ENCODE data around the gene SLC25A25.
"Not testable (repeated sequence)": the region's sequence is repeated elsewhere in the genome, so short reads cannot be mapped to it uniquely, and the experiment has no call there.

Gene SLC25A25

DNA sequence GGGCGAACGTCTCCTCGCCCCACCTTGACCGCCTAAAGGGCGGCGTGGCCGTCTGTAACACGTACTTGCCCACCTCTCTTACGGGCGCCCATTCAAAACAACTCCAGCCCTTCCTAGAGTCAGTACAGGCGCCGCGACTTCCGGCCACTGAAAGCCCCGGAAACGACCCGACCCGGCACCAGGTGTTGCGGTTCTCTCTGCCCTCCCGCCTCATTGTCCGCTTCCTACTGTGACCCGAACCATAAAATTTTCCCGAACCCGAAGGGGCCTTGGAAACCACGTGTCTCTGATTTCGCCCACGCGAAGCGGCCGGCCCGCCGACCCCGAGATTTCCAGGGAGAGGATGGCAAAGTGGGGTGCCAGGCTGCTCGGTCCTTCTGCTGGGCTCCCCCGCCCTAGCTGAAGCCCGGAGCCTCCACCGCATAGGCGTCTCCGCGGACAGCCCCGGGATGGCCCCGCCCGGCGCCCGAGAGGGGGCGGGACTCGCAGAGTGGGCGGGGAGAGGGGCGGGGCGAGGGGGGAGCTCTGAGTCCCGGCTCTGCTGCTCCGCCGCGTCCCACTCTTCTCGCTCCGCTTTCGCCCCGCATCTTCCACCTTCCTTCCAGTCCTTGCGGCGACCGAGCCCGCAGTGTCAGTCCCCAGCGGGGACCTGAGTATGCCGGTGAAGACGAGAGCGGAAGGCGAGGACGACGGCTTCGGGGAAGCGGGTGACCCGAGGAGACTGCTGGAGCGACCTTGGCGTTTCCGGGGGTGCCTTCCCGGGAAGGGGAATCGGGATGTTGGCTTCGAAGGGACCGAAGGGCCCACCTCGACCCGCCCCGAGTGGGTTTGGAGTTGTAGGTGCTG is 60.2 kb downstream of the SLC25A25 start:
- DNase-seq, result peak; percentile 91

DNA sequence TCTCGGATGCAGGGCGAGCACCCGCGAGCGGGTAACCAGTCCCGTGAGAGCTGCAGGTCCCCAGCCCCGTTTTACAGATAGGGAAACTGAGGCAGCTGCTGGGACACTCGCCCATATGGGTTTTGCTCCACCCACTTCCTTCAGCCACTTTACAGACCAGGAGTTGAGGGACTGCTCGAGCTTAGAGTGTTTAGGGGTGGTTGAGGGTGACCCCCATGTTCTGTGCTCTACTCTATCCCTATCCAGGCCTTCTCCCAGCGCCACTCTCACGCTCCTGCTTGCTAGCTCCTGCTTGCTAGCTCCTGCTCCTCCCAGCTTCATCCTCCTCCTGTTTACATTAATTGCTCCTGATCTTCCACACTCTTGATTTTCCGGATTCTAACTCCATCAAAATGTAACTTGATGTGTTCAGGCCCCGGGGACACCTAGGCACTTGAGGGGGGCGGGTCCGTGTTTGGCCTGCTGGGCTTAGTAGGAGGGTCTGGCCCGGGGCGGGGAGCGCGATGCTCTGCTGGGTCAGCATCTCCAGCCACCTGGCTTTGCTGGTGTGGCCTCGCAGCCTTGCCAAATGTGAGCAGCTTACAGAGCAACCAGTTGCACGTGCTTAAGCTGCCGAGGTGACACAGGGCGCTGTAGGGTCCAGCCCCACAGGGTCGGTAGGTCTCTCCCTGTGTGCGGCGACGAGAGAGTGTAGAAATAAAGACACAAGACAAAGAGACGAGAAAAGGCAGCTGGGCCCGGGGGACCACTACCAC is 61.0 kb downstream of the SLC25A25 start:
- no peak for DNase-seq

GRCh38 chr9:128129976-128130590 is 62.1 kb downstream of the SLC25A25 start:
- peak; percentile 68 for DNase-seq

- DNase-seq, result not testable (repeated sequence)
These were observed 62.6 kb downstream of the SLC25A25 start for GRCh38 chr9:128130651-128131050.

- DNase-seq, result not testable (repeated sequence)
These were observed 63.3 kb downstream of the SLC25A25 start for GRCh38 chr9:128131346-128131745.

- DNase-seq, result not testable (repeated sequence)
These were observed 64.1 kb downstream of the SLC25A25 start for GRCh38 chr9:128132139-128132538.

DNA sequence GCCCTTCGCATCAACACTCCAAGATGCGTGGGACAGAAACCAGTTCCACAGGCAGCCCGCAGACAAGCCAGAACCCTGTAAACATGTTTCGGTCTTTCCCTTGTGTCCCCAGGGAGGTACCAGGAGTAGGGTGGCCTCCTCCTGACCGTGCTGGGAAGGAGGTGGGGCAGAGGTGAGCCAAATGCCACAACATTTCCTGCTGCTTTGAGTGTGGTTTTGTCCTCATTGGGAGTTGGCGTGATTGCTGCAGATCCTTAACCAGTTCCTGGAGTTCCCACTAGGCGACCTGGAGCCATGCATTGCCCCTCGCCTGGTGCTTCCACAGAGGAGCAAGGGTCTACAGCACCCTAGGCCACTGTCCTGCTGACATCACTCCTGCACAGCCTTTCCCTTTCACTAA is 67.5 kb downstream of the SLC25A25 start:
- DNase-seq, result not testable (repeated sequence)

GRCh38 chr9:128136816-128137793 is 69.1 kb downstream of the SLC25A25 start:
- DNase-seq, result no peak

- DNase-seq, result no peak
These were observed 70.0 kb downstream of the SLC25A25 start for GRCh38 chr9:128138001-128138400.

DNA sequence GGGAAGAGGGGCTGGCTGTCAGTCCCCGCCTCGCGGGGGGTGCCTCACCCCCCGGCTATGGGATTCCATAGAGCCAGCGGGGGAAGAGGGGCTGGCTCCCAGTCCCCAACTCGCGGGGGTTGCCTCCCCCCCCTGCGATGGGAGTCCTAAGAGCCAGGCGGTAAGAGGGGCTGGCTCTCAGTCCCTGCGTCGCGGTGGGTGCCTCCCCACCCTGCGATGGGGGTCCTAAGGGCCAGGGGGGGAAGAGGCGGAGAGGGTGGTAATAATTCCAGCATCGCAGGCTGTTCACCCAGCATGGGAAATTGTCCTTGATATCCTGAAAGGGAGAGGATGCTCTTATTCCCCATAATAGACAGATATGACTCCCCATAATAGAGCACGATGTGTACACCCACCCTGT is 71.6 kb downstream of the SLC25A25 start:
- no peak for DNase-seq

GRCh38 chr9:128141604-128142003 is 73.6 kb downstream of the SLC25A25 start:
- no peak for DNase-seq

DNA sequence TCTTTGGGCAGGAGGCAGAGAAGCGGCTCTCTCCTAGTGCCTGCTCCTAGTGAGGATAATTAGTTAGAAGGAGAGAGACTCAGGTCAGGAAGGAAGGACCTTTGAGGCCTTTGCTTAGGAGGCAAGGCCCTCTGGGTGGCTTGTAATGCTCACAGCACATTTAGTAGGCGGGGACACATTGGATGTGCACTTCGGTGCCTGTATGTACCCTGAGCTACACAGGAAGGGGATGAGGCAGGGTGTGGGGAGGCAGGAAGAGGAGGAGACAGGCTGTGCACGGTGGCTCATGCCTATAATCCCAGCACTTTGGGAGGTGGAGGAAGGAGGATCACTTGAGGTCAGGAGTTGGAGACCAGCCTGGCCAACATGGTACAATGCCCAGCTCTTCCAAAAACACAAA is 74.0 kb downstream of the SLC25A25 start:
- no peak for DNase-seq

DNA sequence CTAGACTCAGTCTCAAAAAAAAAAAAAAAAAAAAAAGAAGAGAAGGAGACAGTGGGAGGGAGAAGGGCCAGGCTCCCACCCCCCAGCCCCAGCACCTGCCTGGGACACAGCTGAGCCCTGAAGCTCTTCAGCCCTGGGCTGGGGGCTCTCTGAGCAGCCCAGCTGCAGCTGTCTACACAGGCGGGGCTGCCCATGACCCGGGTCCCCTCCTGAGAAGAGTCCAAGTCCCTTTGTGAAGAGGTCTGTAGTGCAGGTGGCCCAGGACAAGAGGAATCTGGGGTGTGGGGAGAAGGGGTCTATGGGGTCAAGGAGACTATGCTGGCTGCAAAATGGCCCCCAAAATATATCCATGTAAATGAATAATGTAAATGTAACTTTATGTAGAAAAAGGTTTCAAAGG is 74.6 kb downstream of the SLC25A25 start:
- no peak for DNase-seq

DNA sequence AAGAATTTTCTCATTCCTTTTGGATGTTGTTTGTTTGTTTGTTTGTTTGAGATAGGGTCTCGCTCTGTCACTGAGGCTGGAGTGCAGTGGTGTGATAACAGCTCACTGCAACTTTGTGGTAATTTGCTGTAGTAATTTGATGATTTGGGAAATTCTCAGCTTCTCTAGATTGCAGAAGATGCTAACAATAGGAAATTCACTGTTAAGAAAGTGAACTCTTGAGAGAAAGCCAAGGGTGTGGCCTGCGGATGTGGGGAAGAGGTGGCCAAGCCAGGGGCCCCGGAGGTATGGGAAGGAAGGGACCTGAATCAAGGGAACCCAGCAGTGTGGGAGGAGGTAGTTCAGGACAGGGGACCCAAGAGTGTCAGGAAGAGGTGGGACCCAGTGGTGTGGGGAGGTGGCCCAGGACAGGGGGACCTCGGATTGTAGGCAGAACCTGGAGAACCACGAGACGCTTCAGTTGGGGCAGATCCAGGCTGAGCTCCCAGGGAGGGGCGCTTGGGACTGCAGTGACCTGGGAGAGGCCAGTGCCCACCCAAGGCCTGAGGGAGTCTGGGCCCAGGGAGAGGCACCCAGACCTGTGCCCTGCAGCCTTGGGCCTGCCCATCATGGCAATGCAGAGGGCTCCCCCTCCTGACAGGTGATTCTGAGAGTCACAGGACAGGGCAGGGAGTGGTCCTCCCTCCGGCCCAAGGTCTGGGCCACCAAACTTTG is 75.7 kb downstream of the SLC25A25 start:
- no peak for DNase-seq

GRCh38 chr9:128144239-128145181 is 76.5 kb downstream of the SLC25A25 start:
- DNase-seq, result no peak

DNA sequence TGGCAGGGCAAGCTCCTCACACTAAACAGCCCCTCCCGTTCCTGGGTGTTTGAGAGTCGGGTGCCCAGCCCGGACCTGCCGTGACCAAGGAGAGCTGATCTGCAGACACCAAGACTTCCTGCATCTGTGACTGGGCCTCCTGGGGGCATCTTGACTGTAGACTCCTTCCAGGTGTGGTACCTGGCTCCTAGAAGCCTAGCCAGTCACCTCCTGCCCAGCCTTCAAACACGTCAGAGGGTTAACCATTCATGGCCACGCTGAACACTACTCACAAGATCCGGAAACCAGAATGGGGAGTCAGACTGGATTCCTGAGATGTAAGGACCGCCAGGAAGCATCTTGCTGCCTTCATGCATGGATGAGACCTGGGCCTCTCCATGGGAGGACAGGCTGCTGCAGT is 77.5 kb downstream of the SLC25A25 start:
- no peak for DNase-seq

DNA sequence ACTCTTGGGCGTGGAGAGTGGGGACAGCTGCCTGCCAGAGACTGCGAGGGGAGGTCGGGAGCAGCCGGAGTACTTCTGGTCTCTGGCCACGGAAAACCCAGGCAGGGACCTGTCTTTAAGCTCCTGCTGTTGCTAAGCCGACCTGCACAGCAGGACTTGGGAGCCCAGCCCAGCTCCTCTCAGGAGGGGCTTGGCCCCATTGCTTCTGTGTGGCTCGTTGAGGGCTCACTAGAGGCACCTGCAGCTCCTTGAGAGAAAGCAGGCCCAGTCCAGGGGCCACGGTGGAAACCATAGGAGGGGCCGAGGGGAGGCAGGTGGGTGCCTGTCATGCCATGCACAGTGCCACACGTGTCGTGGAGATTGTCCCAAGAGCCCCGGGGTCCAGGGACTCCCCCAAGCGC is 77.9 kb downstream of the SLC25A25 start:
- DNase-seq, result no peak

DNA sequence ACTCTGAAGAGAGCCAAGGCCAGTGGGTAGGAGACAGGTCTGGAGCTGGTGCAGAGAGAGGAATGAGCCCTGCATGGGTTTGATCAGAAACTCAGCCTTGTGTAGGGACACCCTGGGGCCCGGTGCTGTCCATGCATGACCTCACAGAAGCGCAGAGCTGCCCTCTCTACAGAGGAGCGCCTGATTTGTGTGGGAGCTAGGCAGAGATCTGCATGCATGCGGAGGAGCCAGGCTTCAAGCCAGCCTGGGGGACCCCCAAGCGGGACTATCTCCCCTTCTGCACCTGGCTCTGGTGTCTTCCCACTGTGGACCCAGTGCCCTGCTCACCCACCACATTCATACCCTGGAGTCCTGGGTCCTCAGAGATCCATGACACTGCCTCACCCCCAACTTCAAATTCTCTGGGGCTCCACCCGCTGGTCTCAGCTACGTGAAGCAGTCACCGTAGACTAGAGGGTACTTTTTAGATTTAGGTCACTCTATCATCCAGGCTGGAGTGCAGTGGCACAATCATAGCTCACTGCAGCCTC is 78.6 kb downstream of the SLC25A25 start:
- DNase-seq, result no peak

DNA sequence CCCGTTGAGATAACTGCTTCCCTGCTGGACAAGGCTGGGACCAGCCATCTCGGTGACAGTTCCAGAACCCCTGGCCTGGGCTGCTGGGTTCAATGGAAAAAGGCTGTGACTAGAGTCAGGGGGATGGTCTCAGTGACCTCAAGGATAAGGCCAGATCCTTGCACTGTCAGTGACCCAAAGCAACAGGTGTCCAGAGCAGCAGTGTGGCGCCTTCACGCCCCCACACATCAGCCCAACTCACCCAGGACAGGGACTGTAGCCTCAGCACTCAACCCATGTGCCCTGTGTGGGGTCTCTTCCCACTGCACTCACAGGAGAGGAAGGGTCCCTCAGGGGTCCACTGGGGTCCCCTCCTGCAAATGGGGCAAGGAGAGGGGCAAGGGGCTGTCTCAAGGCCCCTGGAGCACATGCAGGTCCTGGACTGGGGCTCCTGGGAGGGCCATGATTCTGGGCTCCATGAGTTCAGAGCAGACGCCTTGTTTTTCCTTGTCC is 80.5 kb downstream of the SLC25A25 start:
- DNase-seq, result no peak
